ENCODE data around the gene DEPDC4. TPM values are rescaled to one million over a fixed set of nuclear protein-coding genes. Genes with fewer than 3 reads are reported as not detected.
"Not testable (repeated sequence)": the region's sequence is repeated elsewhere in the genome, so short reads cannot be mapped to it uniquely, and the experiment has no call there.

Gene DEPDC4
- polyA plus RNA-seq (2013, experiment 1 of 2; ENCODE audit: insufficient read length) = 0.90 TPM
- 0.70 TPM for polyA plus RNA-seq (2013, experiment 2 of 2; ENCODE audit: insufficient read length)

DNA sequence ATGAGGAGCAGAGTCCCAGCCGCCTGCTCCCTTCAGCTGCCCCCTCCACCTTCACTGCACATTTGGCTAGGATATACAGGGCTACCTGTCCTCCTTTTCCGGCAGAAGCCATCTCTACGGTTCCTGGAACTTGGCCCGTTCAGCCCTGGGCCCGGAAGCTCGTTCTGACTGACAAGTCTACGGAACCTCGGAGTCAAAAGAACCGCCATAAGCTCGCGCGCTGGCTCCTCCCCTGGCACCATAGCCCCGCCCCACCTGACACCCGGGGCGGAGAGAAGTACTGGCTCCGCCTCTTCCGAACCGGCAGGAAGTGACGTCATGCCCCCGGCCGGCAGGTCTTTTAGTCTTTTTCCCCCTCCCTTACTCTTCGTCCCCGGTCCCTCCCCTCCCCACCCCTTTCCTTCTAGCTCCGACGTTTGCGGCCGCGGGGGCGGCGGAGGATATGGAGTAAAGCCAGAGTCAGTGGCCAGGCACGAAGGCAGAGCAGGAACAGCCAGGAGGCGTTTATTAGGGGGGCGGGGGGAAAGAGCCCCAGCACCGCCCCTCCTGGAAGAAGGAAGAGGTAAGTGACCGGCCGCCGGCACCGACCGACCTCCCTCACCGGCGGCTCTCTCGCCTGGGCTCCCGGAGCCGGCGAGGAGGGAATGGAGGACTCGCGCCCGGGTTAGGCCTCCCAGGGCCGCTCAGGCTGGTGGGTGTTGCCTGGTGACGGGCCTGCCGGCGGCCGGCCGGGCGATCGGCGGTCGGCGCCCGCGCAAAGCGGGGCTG is at the start of gene DEPDC4, which contains the start of gene SCYL2:
Gene DEPDC4 (minus strand): TSS at position 245 of the 768 bp plus-strand sequence. CDS start 3 bp downstream, at position 242.
Gene SCYL2 (plus strand): TSS at position 343 of the 768 bp plus-strand sequence. CDS start 15,794 bp downstream, outside the sequence.
- DNase-seq = peak; percentile 97

DNA sequence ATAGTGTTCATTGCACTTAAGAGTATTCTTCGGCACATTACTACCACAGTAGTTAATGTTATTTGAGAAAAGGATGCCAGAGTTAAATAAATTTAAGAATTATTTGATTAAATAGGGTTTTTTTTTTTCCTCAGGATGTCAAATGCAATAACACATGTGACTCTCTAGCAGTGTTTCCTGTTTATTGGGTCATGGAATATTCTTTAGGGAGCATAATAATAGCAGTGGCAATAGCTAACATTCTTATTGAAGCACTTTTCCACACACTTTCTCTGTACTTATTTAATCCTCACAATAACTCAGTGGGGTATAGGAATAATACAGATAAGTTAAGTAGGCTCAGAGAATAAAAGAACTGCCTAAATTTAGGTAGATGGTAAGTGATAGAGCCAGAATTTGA is 44.4 kb upstream of the DEPDC4 start:
- no peak for DNase-seq

DNA sequence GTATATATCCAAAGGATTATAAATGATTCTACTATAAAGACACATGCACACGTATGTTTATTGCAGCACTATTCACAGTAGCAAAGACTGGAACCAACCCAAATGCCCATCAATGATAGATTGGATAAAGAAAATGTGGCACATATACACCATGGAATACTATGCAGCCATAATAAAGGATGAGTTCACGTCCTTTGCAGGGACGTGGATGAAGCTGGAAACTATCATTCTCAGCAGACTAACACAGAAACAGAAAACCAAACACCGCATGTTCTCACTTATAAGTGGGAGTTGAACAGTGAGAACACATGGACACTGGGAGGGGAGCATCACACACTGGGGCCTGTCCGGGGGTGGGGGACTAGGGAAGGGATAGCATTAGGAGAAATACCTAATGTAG is 41.3 kb upstream of the DEPDC4 start:
- DNase-seq = not testable (repeated sequence)

DNA sequence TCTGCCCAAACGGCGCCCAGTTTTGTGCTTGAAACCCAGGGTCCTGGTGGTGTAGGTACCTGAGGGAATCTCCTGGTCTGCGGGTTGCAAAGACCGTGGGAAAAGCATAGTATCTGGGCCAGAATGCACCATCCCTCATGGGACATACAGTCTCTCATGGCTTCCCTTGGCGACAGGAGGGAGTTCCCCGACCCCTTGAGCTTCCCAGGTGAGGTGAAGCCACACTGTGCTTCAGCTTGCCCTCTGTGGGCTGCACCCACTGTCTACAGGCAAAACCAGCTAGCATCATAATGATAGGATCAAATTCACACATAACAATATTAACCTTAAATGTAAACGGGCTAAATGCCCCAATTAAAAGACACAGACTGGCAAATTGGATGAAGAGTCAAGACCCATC is 37.5 kb upstream of the DEPDC4 start:
- not testable (repeated sequence) for DNase-seq

DNA sequence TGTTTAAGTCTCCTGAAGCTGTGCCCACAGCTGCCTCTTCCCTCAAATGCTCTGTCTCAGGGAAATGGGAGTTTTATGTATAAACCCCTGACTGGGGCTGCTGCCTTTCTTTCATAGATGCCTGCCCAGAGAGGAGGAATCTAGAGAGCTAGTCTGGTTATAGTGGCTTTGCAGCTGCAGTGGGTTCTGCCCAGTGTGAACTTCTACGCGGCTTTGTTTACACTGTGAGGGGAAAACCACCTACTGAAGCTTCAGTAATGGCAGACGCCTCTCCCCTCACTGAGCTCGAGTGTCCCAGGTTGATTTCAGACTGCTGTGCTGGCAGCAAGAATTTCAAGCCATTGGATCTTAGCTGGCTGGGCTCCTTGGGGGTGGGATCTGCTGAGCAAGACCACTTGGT is 37.0 kb upstream of the DEPDC4 start:
- no peak for DNase-seq

DNA sequence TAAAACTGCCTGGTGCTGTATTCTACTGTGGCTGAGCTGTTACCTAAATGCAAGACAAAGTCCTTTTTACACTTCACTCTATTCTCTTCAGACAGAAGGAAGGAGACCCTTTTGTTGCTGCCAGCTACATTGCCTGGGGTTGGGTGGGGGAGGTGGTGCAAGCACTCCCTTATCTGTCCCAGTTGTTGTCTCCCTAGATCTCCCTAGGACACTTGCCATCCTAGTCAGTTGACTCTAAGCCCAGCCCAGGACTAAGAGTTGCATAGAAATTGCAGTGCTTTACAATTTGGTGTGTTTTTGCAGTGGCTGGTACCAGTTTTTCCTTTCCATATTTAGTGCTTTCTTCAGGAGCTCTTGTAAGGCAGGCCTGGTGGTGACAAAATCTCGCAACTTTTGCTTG is 35.2 kb upstream of the DEPDC4 start:
- no peak for DNase-seq

DNA sequence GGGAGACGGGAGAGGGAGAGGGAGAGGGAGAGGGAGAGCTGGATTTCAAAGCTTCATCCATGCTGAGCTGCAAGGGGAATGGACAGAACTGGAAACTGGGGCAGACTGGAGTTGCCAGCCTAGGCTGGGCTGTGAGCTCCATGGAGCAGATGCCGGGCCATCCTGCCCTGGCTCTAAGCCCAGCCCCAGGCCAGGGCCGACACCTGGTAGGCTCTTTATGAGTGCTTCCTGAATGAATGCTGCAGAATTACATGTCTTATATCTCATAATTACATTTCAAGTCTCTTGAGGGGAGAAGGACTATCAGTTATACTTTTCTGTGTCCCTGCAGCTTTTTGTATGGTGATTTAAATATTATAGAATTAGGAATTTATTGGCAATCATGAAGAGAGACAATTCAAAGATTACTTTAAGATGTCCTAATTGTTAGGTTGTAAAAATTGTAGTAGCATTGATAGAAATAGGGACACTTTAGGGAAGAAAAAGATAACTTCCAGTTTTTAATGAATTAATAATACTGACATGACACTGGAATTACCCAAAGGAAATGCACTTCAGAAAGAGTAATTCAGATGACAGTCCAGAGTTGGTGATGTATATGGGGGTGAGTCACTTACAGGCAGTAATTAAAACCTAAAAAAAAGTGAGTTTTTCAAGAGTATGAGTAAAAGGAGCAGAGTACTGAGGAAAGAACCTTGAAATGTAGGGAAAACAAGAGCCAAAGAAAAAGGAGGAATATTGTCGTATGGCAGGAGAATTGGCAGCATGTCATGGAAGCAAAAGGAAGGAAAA is 29.1 kb upstream of the DEPDC4 start:
- DNase-seq = peak; percentile 8

DNA sequence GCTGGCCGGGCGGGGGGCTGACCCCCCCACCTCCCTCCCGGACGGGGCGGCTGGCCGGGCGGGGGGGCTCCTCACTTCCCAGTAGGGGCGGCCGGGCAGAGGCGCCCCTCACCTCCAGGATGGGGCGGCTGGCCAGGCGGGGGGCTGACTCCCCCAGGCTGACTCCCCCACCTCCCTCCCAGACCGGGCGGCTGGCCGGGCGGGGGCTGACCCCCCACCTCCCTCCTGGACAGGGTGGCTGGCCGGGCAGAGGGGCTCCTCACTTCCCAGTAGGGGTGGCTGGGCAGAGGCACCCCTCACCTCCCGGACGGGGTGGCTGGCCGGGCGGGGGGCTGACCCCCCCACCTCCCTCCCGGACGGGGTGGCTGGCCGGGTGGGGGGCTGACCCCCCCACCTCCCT is 27.5 kb upstream of the DEPDC4 start:
- not testable (repeated sequence) for DNase-seq

DNA sequence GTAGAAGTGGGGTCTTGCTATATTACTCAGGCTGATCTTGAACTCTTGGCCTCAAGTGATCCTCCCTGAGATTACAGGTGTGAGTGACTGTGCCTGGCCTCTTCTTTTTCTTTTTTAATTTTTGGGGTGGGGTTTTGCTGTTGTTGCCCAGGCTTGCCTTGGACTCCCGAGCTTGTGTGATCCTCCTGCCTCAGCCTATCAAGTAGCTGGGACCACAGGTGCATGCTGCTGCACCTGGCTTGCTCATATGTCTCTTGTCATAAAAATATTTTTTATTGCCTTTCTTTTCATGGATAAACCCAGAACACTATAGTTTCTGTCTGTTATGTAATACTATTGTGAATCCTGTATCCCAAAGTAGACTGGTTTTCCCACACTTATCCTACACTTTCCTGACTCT is 26.1 kb upstream of the DEPDC4 start:
- DNase-seq = no peak

DNA sequence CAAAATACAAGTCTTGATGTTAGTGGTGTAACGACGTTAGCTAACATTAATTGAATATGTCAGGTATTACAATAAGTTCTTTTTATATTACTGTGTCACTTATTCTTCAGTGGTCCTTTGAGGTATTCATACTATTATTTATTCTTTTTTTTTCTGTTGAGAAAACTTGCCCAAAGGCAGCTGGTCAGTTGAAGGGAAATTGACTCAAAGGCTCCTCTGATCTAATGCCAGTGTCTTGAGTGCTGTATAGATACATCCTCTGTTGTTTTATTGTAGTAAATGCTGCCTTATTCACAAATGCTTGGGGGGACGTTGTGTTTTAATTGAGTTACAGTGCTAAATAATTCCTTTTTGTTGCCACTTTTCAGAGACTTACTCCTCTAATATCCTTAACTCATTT is 23.1 kb upstream of the DEPDC4 start:
- no peak for DNase-seq

DNA sequence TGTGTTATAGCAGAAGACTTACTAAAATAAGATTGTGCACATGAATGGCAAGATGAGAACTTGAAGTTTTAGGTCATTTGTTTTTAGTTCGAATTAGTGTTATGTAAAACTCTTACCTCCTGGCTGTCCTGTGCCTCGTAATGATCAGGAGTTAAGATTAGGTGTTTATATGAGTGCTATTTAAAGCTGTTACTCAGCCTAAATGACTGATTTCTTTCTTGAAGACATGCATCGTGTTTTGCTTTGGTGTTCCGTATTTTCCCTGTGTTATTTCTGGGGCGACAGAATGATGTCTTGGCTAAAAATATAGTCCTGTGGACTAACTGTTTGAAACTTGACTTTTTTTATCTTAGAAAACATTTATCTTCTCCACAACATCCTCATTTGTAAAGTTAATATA is 22.2 kb upstream of the DEPDC4 start:
- DNase-seq = no peak

DNA sequence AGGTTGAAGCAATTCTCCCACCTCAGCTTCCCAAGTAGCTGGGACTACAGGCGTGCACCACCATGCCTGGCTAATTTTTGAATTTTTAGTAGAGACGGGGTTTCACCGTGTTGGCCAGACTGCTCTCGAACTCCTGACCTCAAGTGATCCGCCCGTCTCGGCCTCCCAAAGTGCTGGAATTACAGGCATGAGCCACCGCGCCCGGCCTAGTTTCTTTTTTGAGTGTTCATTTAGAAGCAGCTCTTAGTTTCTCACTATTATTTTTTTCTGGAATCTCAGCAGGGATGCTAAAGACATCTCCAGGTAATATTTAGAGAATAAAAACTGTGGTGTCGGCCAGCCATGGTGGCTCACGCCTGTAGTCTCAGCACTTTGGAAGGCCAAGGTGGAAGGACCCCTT is 17.7 kb upstream of the DEPDC4 start:
- DNase-seq = not testable (repeated sequence)

DNA sequence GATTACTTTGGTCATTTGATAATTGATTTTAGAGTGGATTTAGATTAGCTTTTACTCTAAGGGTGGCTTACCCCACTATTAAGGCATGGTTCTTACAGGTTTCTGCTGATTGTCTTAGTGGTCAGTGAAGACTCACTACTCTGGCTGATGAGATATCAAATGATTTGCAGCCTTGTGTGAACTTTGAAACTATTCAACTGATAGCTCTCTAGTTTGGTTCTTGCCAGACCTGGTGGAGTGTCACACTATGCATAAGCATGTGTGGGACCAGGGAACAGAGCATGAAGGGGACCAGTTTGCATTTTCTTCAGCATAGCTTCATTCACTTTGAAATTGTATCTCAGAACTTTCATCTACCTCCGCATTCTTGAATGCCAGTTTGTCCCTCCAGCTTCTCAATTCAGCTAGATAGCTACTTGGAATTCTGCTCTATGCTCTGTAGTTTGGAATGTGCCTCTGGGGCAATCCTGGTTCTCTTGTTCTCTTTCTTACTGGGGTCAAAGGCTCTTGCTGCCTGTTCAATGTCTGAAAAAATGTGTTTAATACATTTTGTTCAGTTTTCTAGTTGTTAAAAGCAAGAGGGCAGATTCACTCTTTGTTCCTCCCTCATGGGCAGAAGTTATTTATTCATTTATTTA is 12.8 kb upstream of the DEPDC4 start:
- DNase-seq = no peak

DNA sequence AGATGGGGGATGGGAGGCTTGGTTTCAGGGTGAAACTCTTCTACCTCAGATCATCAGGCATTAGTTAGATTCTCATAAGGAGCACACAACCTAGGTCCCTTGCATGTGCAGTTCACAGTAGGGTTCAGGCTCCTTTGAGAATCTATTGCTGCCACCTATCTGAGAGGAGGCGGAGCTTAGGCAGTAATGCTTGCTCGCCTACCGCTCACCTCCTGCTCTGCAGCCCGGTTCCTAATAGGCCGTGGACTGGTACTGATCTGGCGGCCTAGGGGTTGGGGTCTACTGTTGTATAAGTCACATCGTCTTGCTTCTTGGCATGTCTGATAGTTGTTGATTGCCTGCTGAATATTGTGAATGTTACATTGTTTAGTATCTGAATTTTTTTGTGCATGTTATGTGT is 12.3 kb upstream of the DEPDC4 start:
- DNase-seq = no peak

DNA sequence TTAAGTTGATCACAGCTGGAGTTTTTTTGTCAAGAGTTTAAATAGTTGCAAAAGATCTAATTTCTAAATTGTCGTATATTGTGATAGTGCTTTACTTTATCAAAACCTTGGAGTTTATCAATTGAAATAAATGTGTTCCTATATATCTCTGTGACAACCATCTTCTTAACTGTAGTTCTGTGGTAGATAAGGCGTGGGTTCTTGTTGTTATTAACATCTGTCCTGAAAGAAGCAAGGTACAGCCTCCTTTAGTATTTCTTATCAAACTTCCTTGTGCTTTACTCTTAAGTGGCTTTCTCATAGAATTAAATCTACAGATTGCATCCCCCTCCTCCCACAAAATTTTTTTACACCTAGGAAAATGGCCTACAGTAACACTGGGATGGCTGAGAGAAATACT is 7.4 kb upstream of the DEPDC4 start:
- no peak for DNase-seq

DNA sequence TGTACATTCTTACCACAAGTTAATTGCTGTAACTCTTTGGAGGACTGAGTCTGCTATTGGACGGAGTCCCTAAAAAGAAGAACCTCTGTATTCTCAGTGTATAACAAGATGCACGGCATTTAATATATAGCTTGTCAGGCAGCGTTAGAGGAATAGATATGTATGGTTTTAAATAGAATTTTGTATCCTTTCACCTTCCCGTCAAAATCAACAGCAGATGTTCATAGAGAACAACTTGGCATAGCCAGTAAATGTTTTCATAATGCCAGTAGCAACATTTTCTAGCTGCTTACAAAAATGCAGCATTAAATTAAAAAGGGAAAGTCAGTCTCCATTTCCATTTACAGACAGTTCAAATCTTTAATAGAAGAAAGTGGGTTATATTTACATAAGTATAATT is 6.9 kb upstream of the DEPDC4 start:
- DNase-seq = no peak

DNA sequence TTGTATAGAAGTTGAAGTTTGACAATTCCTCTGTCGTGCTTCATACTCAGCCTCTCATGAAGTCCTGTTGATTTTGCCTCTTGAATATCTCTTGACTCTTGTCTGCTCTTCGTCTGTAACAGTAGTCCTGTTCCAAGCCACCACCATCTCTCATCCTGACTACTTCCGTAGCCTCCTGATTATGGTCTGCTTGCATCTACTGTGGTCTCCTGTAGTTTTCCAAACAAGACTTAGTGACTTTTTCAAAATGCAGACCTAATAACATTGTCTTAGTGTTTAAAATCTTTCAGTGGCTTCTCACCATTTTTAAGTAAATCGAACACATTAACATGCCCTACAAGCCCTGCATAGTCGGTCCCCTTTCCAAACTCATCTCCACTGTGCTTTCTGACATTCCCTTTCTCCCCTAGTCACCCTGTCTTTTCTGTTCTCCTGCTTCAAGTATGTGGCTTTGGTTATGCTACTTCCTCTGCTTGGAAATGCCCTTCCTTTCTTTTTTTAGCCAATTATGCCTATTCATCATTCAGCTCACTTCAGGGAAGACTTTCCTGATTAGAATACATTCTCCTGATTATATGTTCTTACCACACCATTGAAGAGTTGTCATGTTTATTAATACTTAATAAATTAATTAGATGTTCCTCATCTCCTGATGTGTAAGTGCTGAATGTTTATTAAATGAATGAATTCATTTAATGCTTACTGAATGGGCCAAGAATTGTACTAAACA is 2.1 kb upstream of the DEPDC4 start:
- peak; percentile 4 for DNase-seq

DNA sequence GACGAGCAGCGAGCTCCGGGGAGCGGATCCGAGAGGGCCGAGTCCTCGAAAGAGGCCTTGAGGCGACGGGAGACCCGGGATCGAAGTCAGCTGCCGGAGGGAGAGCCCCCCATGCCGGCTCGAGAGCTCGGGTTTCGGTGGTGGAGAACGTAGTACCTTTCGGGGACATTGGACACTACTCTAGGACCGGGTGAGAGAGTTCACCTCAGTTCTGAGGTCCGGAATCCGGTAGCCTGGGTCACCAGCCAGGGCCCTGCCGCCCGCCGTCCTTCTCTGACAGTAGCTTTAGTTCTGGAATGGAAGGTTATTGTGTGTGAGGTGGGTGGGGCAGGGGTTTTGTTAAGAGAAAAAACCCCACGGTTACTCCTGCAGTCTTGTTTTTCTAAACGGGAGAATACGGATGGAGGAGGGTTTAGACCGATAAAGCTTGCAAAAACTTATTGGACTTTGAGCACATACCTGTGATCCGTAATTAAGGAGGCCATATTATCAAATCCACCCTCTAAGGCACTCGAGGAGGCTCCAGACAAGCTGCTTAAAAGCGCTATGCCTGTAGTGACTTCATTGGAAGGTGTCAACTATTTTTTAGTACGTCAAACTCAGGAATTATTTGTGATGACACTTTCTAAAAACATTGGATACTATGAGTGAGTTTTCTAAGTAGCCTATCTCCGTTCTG is 863 bp upstream of the DEPDC4 start:
- peak; percentile 36 for DNase-seq

DNA sequence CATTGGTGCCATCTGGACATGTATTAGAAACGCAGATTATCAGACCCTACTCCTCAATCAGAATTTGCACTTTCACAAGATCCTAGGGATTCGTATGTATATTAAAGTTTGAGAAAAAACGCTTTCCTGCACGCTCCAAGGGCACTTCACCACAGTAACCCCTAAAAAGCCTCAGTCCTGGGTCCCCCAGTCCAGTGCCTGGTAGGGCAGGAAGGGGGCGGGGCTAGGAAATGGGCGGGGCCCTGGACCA is 369 bp downstream of the DEPDC4 start:
- no peak for DNase-seq

DNA sequence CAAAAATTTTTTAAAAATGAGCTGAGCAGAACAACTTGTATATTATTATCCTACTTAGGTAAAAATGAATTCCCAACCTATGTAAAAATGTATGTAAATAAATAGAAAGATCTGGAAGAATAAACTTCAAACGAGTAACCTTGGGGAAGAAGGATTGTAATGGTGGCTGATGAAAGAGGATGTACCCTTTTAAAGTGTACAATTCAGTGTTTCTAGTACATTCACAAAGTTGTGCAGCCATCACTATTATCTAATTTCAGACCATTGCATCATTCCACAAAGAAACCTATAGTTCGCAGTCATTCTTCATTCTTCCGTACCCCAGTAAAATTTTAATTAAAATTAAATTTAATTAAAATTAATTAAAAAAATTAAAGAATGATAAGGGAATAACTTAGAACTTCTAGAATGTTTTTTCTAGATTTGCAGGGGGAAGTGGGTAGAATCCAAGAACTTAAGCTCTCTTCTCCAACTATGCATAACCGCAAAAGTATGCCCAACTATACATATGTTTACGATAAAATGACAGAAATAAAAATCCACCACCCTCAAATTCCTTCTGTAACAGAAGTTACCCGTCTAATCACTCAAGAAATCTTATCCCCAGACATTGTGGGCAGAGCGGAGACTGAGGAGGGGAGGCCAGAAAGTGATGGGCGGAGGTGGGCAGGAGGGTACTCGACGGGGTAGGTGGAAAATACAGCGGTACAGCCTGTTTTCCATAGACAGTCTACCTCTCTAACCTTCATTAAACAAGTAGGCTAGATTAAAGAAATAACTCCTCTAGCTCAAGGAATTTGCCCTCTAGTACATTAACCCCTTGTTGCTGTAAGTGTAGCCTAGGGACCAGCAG is 921 bp downstream of the DEPDC4 start:
- DNase-seq = peak; percentile 46

DNA sequence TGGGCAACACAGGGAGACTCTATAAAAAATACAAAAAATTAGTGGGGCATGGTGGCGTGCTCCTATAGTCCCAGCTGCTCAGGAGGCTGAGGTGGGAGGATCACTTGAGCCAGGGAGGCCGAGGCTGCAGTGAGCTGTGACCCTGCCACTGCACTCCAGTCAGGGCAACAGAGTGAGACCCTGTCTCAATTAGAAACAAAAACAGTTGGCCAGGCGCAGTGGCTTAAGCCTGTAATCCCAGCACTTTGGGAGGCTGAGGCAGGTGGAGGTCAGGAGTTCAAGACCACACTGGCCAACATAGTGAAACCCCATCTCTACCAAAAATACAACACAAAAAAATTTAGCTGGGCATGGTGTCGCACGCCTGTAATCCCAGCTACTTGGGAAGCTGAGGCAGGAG is 1.8 kb downstream of the DEPDC4 start:
- not testable (repeated sequence) for DNase-seq

Measured in fibroblast of skin of back (primary cell).